ENCODE measurements around the gene PAGR1.
"Not testable (repeated sequence)": the region's sequence is repeated elsewhere in the genome, so short reads cannot be mapped to it uniquely, and the experiment has no call there.

The PAGR1 gene

GRCh38 chr16:29830774-29831173, 14.8 kb downstream of the PAGR1 start:
- CTCF ChIA-PET, result no interaction called here
- Histone ChIP-seq H3K4me1 (ENCODE audit: control insufficient read depth, insufficient read depth, low read length) (no peaks in the 10 kb centered on the region), H3K36me3 (ENCODE audit: control insufficient read depth in 2 of 2, insufficient read depth in 1 of 2, low read length in 2 of 2) (peaks cover 0 to 5% of the 10 kb centered on the region in 2 experiments; a peak in 1 of 3 replicates), H3K4me3 (ENCODE audit: low read depth, low read length) (no peak overlapping the region), H3K27ac (ENCODE audit: extremely low read depth, low read depth, low read length) (no peak overlapping the region), H3K9me3 (ENCODE audit: control insufficient read depth, insufficient read depth, low read depth, low read length) (no peaks in the 10 kb centered on the region)
- TF ChIP-seq ZNF701 (tag by site-specific recombination; IDR thresholded peaks at IDR 0.05) (no peak), ZBTB21 (tag by site-specific recombination; IDR thresholded peaks at IDR 0.05) (no peak), MYNN (tag by site-specific recombination; IDR thresholded peaks at IDR 0.05; ENCODE audit: borderline replicate concordance) (no peak), TSHZ1 (tag by site-specific recombination; IDR thresholded peaks at IDR 0.05; ENCODE audit: borderline replicate concordance) (no peak), ZNF112 (tag by site-specific recombination; IDR thresholded peaks at IDR 0.05) (no peak), ZNF157 (tag by site-specific recombination; IDR thresholded peaks at IDR 0.05) (no peak), RBAK (tag by site-specific recombination; IDR thresholded peaks at IDR 0.05) (no peak), SETDB1 (IDR thresholded peaks at IDR 0.05; ENCODE audit: insufficient read length, low read length) (no peak), ZNF433 (tag by site-specific recombination; IDR thresholded peaks at IDR 0.05; ENCODE audit: low read depth) (no peak), ZNF529 (tag by site-specific recombination; IDR thresholded peaks at IDR 0.05; ENCODE audit: insufficient replicate concordance) (no peak), ZNF624 (tag by site-specific recombination; IDR thresholded peaks at IDR 0.05) (no peak), ZNF37A (tag by site-specific recombination; IDR thresholded peaks at IDR 0.05) (no peak), ZNF626 (tag by site-specific recombination; IDR thresholded peaks at IDR 0.05) (no peak), ZFP69B (tag by site-specific recombination; IDR thresholded peaks at IDR 0.05) (no peak), ZNF114 (tag by site-specific recombination; IDR thresholded peaks at IDR 0.05) (no peak)
- TF ChIP-seq, protein P1, sequence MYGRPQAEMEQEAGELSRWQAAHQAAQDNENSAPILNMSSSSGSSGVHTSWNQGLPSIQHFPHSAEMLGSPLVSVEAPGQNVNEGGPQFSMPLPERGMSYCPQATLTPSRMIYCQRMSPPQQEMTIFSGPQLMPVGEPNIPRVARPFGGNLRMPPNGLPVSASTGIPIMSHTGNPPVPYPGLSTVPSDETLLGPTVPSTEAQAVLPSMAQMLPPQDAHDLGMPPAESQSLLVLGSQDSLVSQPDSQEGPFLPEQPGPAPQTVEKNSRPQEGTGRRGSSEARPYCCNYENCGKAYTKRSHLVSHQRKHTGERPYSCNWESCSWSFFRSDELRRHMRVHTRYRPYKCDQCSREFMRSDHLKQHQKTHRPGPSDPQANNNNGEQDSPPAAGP (tag by site-specific recombination; IDR thresholded peaks at IDR 0.05), result no peak
- POLR2A ChIA-PET, result no interaction called here

DNA sequence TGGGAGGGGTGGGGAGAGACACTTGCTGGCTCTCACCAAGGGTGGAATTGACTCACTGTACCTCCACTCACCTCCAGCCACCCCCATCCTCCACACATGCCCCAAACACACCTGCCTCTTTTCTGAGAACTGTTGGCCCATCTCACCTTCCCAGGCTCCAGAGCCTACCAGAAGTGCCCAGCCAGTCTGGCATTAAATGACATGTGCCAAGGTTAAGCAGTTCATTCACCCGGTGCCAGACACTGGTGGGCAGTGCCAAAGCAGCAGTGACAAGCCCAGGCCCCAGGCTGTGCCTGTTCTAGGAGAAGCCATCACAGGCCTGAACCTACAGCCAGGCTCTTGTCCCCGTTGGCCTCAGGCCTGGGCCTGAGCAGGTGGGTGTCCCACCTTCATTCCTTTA, 15.5 kb downstream of the PAGR1 start:
- Histone ChIP-seq H3K4me1 (ENCODE audit: control insufficient read depth, insufficient read depth, low read length) (no peaks in the 10 kb centered on the region), H3K27ac (ENCODE audit: extremely low read depth, low read depth, low read length) (no peak overlapping the region), H3K9me3 (ENCODE audit: control insufficient read depth, insufficient read depth, low read depth, low read length) (no peaks in the 10 kb centered on the region), H3K36me3 (ENCODE audit: control insufficient read depth in 2 of 2, insufficient read depth in 1 of 2, low read length in 2 of 2) (peaks cover 0 to 5% of the 10 kb centered on the region in 2 experiments; a peak in 1 of 3 replicates), H3K4me3 (ENCODE audit: low read depth, low read length) (no peak overlapping the region)
- TF ChIP-seq ZNF10 (tag by site-specific recombination; IDR thresholded peaks at IDR 0.05) (peak; percentile 74), ZIC2 (tag by site-specific recombination; IDR thresholded peaks at IDR 0.05) (no peak)
- ChIA-PET POLR2A (no interaction called here), CTCF (no interaction called here)

- H3K27ac ChIP-seq (ENCODE audit: extremely low read depth, low read depth, low read length); H3K4me1 ChIP-seq (ENCODE audit: control insufficient read depth, insufficient read depth, low read length); H3K36me3 ChIP-seq (ENCODE audit: control insufficient read depth in 2 of 2, insufficient read depth in 1 of 2, low read length in 2 of 2); H3K9me3 ChIP-seq (ENCODE audit: control insufficient read depth, insufficient read depth, low read depth, low read length); H3K4me3 ChIP-seq (ENCODE audit: low read depth, low read length): not testable (repeated sequence)
- POLR2A ChIA-PET, result interaction anchor here (0.6 kb wide), 1 partner anchor 194 kb away, joined by 3 read pairs; no protein-coding TSS in a partner anchor
- CTCF ChIA-PET, result interaction anchor here (0.6 to 1.2 kb wide), 2 partner anchors 15 to 186 kb away, joined by 4 to 10 read pairs; no protein-coding TSS in a partner anchor
- peak; percentile 25; the same call in 1 of the 2 replicates for TF ChIP-seq ZNF362 (tag by site-specific recombination; IDR thresholded peaks at IDR 0.05)
- peak; percentile 92 for TF ChIP-seq ZNF121 (tag by site-specific recombination; IDR thresholded peaks at IDR 0.05)
Observed at GRCh38 chr16:29833219-29833618, 17.3 kb downstream of the PAGR1 start.
